Measurements from ENCODE around the gene MLST8.
"Not testable (repeated sequence)": the region's sequence is repeated elsewhere in the genome, so short reads cannot be mapped to it uniquely, and the experiment has no call there.

The MLST8 gene

GRCh38 chr16:2190002-2190658, 15.1 kb upstream of the MLST8 start:
- DNase-seq (ENCODE audit: low read depth in 2 of 2) = no peak

GRCh38 chr16:2190659-2191445, 14.4 kb upstream of the MLST8 start:
- no peak for DNase-seq (ENCODE audit: low read depth in 2 of 2)

GRCh38 chr16:2191446-2191706, 13.9 kb upstream of the MLST8 start:
- no peak for DNase-seq (ENCODE audit: low read depth in 2 of 2)

- no peak for DNase-seq (ENCODE audit: low read depth in 2 of 2)
Measured at GRCh38 chr16:2194166-2194834, 11.0 kb upstream of the MLST8 start.

- DNase-seq (ENCODE audit: low read depth in 2 of 2) = no peak
Measured at GRCh38 chr16:2194852-2195321, 10.4 kb upstream of the MLST8 start.

- no peak for DNase-seq (ENCODE audit: low read depth in 2 of 2)
Measured at GRCh38 chr16:2195322-2196161, 9.7 kb upstream of the MLST8 start.

GRCh38 chr16:2196162-2196980, 8.9 kb upstream of the MLST8 start, which contains the start of gene CASKIN1:
TSS of gene CASKIN1 (minus strand) at chr16:2196605. CDS start at chr16:2196432, 173 bp downstream.
- DNase-seq (ENCODE audit: low read depth in 2 of 2) = no peak

GRCh38 chr16:2196981-2197511, 8.2 kb upstream of the MLST8 start:
- no peak for DNase-seq (ENCODE audit: low read depth in 2 of 2)

- no peak for DNase-seq (ENCODE audit: low read depth in 2 of 2)
Measured at GRCh38 chr16:2197765-2198164, 7.5 kb upstream of the MLST8 start.

GRCh38 chr16:2198283-2198682, 7.0 kb upstream of the MLST8 start:
- no peak for DNase-seq (ENCODE audit: low read depth in 2 of 2)

GRCh38 chr16:2199095-2199494, 6.2 kb upstream of the MLST8 start:
- DNase-seq (ENCODE audit: low read depth in 2 of 2) = no peak

- no peak for DNase-seq (ENCODE audit: low read depth in 2 of 2)
Measured at GRCh38 chr16:2199621-2200139, 5.6 kb upstream of the MLST8 start.

GRCh38 chr16:2200313-2200712, 4.9 kb upstream of the MLST8 start:
- no peak for DNase-seq (ENCODE audit: low read depth in 2 of 2)

- DNase-seq (ENCODE audit: low read depth in 2 of 2) = not testable (repeated sequence)
Measured at GRCh38 chr16:2203119-2203688, 2.0 kb upstream of the MLST8 start.

GRCh38 chr16:2204416-2205103, 694 bp upstream of the MLST8 start:
- no peak for DNase-seq (ENCODE audit: low read depth in 2 of 2)

GRCh38 chr16:2205967-2206313, 686 bp downstream of the MLST8 start:
- DNase-seq (ENCODE audit: low read depth in 2 of 2) = no peak

GRCh38 chr16:2206420-2206779, 1.1 kb downstream of the MLST8 start:
- no peak for DNase-seq (ENCODE audit: low read depth in 2 of 2)

- DNase-seq (ENCODE audit: low read depth in 2 of 2) = no peak
Measured at GRCh38 chr16:2206780-2207433, 1.7 kb downstream of the MLST8 start.

- no peak for DNase-seq (ENCODE audit: low read depth in 2 of 2)
Measured at GRCh38 chr16:2207872-2208271, 2.6 kb downstream of the MLST8 start.

Data from stimulated activated CD8-positive, alpha-beta memory T cell treated with anti-CD3 and anti-CD28 coated beads, Interleukin-15, amount 100 ng/mL, for 4 hours (primary cell).